Middle frontal gyrus (tissue), 1 donor: ENCODE measurements around the gene SEC22A.

Experiments
- DNase-seq: peaks from one replicate; pipeline ENCODE4 v3.0.0-alpha.2; 2015; ENCODE audit warnings: low spot score; ENCODE audit errors: extremely low spot score

The SEC22A gene

DNA sequence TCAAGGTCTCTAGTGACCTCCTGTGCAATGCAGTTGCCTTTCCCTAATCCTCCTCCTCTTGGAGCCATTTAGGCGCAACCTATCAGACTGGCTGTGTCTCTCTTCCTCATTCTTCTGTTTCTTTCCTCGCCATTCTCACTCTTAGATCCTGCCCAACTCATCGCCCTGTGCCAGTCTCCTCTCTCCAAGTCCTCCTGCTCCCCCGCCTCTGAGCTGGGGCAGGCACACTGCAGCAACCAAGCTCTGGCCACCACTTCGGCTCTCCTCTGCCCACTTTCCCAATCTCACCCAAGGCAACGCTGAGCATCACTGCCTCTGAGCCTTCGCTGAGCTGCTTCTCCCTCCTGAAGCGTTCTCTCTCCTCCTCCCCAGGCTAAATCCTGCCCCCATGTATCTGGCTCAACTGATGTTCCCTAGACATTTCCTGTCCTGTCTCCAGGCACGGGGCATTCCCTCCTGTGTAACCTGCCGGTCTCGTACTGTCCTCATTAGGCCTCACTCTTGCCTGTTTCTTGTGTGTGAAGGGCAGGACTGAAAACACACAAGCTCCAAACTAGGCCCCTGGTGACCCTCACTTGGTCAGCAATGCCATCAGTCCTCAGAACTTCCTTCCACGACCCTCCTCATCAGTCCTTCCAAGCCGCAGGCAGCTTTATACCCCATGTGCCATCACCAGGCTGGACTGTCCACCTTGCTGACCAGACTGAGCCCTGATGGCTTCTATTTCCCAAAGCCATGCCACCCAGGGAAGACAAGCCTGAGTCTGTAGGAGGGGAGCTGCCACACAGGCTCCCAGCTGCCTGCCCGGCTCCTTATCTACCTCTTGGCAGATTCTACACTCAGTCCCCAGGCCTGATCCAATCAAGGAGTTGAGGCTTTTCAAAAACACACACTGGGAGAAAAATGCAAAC lies 85.6 kb downstream of the SEC22A start:
- no peak for DNase-seq

DNA sequence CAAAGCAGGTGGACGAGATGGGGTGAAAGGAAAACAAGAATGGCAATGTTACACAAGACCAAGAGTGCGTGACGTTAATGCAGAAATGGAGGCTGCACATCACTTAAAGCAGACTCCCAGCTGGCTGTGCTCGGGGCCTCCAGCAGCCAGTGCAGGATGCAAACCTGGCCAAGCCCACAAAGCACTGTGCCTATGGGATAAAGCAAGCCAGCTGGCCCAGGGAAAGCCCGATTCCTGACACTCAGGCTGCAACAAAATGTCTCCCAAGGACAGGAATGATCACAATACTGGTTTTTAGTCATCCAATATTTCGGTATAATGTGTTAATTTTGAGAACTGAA lies 86.2 kb downstream of the SEC22A start:
- no peak for DNase-seq

DNA sequence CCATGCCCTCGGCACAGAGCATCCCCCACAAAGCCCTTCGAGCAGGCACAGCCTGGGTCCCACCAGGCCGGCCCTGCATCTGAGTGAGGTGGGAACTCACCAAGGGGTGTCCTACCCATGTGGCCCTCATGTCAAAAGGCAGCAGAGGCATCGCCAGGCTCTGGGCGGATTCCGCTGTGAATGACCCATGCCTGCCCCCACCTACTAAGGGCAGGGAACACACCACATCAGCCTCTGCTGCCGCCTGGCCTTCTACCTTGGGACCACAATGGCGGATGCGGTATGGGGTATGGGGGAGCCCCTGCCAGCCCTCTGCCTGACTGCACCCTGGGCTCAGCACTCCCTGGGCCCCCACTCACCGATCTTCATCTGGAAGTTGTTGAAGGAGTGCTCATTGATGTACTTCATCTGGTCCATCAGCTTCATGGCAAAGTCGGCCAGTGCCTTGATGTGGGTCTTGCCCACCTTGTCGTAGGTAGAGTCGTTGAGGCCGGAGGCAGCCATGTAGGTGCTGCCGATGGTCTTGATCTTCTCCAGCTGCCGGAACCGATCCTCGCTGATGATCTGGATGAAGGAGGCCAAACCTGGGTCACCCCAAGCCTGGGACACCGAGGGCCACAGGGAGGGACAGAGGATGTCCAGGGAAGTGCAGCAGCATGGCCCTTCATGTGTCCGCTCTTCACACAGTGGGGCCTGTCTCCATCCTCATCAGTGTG lies 87.8 kb downstream of the SEC22A start:
- no peak for DNase-seq

DNA sequence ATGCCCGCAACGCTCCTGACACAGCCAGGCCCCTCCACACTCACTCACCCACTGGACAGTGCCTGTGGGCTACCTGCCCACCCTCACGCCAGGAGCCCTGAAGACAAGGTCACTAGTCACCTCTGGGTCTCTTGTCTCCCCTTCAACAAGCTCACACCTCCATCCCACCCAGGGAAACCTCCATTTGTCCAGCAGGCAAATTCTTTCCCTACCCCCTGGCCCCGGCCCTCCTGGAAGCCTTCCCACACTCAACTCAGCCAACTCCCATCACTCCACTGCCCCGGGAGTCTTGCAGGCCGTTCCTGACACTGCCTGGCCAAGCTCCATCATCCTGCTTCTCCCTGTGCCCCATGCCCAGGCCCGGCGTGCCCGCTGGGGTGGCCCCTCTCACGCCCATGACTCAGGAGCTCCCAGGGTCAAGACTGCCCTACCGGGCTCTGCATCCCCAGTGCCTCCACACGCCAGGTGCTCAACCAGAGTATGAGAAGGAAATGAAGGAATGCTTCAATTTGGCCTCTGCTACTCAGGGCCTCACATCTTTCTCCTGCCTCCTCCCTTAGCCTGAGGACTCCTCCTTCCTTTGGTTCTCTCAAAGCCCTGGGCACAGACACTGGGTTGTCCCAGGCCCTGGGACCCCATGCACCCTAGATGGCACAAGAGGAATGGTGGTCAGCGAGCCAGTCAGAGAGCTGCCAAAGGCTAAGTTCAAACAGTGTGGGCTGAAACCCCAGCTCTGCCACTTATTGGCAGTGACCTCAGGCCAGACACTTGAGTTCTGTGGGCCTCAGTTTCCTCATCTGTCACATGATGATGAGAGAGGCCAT lies 88.6 kb downstream of the SEC22A start:
- DNase-seq: no peak

DNA sequence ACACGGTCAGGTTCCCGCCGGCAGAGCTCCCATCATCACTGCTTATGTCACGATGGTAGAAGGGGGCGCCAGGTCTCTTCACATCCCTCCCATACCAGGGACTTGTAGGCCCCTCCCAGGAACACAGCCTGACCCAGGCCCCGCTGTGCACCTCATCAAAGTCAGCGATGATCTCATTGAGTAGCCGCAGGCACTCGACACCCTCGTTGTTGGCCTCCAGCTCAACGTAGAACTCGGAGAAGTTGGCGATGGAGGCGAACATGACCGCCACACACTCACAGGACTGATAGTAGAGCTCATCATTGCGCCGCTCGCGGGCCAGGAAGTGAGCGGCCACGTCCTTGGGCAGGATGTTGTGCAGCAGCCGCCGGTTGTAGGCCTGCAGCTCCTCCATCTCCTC lies 89.2 kb downstream of the SEC22A start:
- no peak for DNase-seq

DNA sequence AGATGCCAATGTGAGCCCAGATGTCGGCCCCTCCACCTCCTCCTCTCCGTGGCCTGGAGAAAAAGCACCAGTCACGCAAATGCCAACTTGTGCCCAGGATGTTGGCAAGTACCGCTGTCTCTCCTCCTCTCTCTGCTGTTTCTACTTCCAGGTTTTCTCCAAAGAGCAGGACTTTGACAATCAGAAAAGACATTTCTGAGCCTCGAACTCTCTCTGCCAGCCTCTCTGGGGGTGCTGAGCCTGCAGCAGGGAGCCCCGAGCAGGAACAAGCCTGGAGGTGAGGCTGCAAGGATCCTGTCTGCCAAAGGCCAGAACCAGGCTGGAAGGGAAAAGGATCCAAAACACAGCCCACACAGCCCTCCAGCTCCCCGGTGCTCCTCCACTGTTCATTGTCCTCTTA lies 89.7 kb downstream of the SEC22A start:
- no peak for DNase-seq

DNA sequence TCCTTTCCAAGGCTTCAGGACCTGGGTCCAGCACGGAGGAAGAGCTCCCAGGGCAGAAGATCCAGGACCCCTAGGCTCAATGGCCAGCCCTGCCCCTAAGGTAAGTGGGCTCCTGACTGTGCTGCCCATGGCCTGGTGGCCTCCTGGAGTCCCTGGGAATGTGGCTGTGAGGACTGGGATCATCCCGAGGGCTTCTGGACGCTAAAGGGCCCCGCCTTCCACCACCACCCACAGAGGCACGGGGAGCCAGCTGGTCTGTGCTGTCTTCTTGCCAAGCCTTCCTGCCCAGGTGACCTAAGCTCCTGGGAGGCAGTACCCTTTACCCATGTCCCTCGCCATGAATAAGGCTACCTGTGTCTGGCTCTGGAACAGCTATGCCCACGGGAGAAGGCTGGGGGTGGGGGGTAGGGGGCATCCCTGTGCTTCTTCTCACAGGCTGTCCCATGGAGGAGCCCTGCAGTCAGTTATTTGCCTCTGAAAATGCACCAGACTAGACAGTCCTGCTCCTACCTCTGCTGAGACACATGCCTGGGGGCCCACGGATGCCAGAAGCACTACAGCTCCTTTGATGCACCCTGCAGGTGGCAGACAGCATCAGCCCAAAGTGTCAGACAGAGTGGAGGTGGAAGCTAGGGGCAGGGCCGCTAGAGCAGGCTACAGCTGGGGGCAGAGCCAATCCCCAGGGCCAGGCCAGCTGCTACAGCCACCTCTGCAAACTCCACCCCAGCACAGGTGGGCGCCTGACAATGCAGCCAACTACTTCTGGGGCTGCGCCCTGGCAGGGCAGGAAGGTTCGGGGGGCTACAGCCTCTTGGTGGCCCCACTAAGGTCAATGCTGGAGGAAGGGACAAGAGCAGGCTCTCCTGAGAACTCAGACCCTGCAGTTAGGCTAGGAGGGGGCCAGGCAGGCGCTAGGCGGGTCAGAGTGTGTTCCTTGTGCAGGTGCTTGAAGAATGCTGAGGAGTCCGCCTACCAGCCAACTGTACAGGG lies 90.9 kb downstream of the SEC22A start:
- DNase-seq: no peak

DNA sequence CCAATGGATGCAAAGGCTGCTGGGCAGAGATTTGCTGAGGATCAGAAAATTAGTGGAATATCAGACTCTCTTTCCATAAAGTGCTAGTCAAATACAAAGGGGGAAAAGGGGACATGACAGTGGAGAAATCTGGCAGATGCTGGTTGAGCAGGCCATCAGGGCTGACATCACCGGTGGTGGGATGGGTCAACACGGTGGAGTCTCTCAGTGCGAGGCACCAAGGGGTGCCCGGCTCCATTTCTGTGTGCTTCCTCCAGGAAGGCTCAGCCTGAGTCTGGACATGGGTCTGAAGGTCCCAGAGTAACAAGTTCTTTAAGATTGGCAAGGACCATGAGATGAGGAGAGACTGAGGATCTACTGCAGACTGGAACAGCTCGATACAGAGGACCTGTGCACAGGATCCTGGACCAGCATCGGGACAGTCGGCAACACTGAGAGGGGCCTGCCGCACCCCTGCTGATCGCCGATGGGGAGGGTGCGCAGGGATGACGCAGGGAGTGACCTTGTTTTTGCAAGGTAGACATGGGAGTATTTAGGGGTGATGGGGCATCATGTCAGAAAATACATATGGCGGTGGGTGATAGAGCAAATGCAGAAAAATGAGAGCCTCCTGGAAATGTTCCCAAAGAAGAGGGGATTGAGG lies 92.7 kb downstream of the SEC22A start:
- no peak for DNase-seq

DNA sequence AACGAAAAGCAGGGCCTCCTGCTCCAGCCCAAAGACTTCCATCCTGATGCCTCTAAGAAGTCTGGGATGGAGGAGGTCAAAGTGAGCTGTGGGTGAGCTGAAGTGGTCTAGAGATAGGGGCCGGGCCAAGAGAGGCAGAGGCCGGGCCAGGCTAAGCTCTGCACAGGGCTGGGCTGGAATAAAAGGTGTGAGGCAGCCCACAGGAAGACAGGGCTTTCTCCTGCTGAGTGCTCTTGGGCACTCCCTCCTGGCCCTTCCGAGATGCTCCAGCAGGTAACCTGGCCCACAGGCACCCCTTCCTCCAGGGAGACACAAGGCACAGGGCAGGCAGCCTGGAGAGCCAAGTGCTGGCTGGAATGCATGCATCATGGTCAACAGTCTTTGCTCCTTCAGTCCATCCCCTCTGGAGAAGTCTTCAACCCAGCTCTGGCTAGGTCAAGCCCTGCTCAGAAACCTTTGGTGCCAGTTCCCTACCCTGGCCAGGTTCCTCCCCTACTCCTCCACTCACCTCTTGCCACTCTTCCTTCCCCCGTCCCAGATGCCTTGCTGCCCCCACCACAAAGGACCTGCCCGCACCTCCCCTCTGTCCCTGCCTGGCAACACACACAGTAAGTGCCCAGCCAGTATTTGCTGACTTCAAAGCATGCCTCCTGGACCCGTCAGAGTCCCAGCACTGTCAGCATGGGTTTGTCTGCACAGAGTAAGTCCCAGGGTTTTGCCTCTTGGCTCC lies 93.6 kb downstream of the SEC22A start:
- no peak for DNase-seq

DNA sequence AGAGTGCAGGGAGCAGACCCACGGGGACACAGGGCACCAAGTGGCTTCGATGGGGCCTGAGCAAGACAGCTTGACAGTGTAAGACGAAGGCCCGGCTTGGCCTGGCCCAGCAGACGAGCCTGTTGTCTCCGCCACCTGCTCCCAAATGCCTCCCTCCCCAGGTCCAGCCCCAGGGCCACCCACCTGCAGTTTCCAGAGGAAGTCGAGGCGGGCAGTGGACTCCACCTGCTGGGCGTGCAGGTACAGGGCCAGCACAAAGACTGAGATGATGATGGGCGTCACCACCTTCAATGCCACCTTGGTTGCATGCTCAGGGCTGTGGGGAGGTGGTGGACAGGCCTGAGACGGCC lies 94.1 kb downstream of the SEC22A start:
- DNase-seq: no peak

DNA sequence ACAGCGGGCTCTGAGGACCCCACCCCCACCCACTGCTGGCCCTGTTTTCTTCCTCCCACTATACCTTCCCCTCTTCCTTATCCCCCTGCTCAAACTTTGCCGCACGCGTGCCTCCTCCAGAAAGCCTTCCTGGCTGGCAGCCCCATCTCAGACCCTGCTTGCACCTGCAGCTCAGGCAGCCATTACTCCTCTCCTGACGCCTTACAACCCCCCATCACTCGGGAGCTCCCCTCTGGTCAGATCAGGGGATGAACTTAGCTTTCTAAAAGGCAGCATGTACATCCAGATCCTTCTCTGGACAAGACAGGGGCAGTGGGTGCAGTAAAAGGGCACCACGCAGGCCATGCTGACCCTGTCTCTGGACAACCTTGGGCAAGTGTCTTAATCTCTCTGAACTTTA lies 94.5 kb downstream of the SEC22A start:
- DNase-seq: no peak

DNA sequence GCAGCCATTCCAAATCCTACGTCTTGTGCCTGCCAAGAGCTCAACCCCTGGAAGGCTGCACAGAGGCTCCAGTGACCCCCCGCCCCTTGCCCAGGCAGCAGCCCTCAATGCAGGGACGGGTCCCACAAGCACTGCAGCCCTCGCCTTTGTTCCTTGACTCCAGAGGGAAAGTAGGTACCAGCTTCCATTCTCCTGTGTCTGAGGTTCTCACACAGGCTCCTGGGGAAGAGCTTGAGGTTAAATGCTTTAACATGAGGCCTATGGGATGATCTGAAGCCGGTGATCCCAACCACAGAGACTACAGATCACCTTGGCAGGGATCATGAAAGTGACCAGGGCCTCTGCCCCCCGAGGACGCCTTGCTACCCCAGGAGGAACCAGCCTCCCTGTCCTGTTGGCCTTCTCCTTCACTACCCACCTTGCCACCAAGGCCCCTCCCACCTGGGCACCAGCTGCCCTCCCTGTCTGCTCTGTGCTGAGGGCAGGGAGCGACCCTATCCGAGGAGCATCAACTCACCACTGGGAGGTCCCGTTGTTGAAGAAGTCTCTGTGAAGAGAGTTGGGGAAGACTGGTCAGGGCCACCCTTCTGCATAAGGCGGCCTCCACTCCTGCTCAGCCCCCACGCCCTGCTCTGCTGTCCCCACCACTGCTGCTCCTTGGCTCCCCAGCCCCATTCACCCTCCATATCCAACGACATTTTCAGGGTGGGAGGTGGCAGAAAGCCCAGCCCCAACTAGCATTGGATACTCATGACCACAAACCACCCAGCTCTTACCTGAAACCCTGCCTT lies 95.3 kb downstream of the SEC22A start:
- DNase-seq: no peak

DNA sequence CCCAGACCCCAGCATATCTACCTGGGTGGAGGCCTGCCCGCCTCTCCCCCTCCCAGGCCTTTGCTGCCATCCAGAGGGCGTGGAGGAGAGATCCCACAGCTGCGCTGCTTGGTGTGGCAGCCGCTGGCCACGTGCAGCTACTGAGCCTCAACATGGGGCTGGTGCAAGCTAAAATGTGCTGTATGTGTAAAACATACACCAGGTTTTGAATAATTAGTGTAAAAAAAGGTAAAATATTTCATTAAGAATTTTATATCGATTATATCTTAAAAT lies 95.8 kb downstream of the SEC22A start:
- no peak for DNase-seq

DNA sequence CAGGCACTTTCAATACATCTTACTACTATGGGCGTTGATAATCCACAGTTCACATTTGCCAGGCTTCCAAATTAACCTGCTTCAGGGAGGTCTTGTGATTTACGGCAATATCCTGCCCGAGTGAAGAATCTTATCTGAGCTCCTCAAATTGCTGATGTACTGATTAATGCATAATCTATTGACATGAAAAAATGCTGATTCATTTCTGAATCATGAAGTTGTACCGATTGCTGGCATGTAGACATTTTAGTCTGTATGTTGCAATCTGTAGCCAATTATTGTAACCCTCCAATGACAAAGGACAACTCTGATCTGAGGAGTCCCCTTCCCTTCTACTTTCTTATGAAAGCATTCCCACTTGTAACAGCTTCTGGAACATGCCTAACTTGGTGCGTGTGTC lies 97.2 kb downstream of the SEC22A start:
- no peak for DNase-seq

DNA sequence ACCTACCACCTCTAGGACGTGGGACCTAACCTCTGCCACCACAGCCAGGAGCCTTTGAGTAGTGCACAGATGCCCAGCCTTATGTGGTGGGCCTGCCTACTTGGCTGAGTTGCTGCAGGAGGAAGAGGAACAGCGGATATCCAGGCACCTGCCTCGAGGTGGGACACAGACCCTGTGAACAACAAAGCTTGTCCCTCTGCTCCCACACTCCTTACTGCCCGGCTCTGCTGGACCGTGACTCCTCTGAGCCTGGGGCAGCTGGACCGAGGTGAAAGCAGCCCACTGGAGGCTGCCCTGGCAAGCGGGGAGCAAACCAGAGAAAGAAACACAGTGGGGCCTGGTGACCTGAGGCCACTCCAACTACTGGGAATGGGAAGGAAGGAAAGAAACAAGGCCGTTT lies 97.8 kb downstream of the SEC22A start:
- DNase-seq: no peak

DNA sequence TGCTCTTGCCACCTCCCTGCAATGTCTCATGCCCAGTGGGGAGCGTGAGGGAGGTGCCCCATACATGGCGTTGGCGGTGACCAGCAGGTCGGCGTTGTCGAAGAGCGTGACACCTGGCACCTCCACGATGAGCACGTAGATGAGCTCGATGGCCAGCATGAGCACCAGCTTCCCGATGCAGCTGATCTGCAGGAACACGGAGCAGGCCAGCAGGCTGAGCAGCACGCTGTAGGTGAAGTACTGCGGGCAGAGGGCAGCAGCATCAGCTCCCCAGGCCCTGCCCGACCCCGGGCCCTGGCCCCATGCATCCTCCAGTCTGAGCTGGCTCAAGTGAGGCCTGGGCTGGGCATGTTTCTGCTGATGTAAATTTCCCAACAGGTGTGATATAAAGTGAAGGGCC lies 98.3 kb downstream of the SEC22A start:
- DNase-seq: no peak

DNA sequence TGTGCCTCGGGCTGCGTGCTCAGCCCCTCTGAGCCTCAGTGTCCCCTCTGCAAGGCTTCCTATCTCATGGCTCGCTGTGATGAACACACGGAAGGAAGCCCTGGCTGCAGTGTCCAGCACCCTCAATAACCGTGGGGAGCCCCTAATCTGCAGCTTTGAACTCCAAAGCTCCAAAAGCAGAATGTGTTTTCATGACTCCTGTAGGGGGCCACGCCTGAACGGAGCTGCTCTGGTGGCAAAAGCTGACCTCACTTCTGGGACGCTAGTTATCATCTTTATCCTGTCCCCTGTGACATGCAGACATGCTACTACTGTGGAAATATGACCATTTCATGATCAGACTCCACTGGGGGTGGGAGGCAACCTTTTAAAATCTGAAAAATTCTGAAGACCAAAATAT lies 98.8 kb downstream of the SEC22A start:
- DNase-seq: no peak

DNA sequence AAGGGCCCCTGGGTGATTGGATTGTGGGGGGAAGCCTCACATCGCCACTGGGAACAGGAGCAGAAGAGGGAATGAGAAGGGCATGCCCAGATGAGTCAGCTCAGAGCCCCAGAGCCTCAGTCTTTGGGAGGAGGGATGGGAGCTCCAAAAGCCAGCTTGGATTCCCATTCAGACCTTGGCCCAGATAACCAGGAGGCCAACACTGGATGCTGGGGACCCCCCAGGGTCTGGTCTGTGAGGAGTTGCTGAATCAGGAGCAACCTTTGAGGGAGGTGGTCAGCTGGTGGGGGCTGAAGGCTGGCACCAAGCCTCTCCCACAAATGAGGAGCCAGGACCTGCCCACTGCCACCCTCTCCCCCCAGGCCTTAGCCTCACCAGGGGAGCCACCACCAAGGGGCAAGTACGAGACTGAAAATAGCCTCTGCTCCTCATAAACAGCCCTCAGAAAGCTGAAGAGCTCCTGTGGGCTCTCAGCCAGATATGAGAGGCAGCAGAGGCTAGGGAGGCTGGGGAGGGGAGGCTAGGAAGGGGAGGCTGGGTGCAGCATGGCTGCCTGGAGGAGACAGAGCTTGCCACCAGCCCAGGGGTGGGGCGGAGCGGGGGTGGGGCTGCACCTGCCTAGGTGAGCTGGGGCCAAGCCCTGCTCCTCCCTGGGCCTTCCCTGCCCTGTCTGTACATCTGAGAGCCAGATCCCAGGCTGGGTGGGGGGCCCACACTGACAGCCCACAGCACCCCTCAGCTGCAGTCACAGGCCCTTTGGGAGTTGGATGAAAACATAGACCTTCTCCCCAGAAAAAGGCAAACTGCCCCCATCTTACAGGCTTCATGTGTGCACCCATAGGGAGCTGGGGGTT lies 99.8 kb downstream of the SEC22A start:
- DNase-seq: no peak
